Activated CD4-positive, alpha-beta memory T cell treated with anti-CD3 and anti-CD28 coated beads, Interleukin-2, amount 10 ng/mL, durations not matched to agents 7 days and 5 days (primary cell): Measurements from ENCODE around the gene QARS1. TPM values are rescaled to one million over a fixed set of nuclear protein-coding genes. Genes with fewer than 3 reads are reported as not detected.
A peak's percentile ranks its signal among the peaks of the same experiment; 100 is the strongest.

Experiments
- CTCF ChIA-PET: fragments of 350-600 bp; sonication (Branson Sonifier 250); formaldehyde crosslinking; loops from one replicate; lab custom pipeline; 2021; ENCODE audit warnings: antibody characterized with exemption, inconsistent platforms; lab: Charles Lee
- POLR2A ChIA-PET: fragments of 350-600 bp; sonication (Branson Sonifier 250); formaldehyde crosslinking; loops from one replicate; lab custom pipeline; 2021; ENCODE audit warnings: antibody characterized with exemption; lab: Charles Lee
- DNase-seq: peaks from one replicate; pipeline ENCODE4 v3.0.0-alpha.2; 2020
- H3K27ac Mint-ChIP-seq: one replicate; pipeline ENCODE4 v1.8.0; 2021; ENCODE audit warnings: mild to moderate bottlenecking, mixed read lengths
- H3K27me3 Mint-ChIP-seq: one replicate; pipeline ENCODE4 v1.8.0; 2021; ENCODE audit warnings: mixed read lengths
- H3K36me3 Mint-ChIP-seq: one replicate; pipeline ENCODE4 v1.8.0; 2021; ENCODE audit warnings: low read depth, mixed read lengths
- H3K4me1 Mint-ChIP-seq: one replicate; pipeline ENCODE4 v1.8.0; 2021; ENCODE audit warnings: mixed read lengths
- H3K4me3 Mint-ChIP-seq: one replicate; pipeline ENCODE4 v1.8.0; 2021; ENCODE audit warnings: mild to moderate bottlenecking, mixed read lengths
- H3K9me3 Mint-ChIP-seq: one replicate; pipeline ENCODE4 v1.8.0; 2021; ENCODE audit warnings: mixed read lengths
- total RNA-seq, 2 experiments: library from RNA; stranded (reverse); gene quantifications; one replicate each; pipeline ENCODE4 v1.2.3, GENCODE V29; 2021

Gene QARS1
- 100 to 1,000 TPM; 194 to 212 TPM for total RNA-seq

- H3K36me3 Mint-ChIP-seq = peaks cover 40% of the 10 kb centered on the region
- DNase-seq = peak; percentile 92
- no peaks in the 10 kb centered on the region for H3K9me3 Mint-ChIP-seq
- H3K4me3 Mint-ChIP-seq = peak within 1 kb of the TSS; percentile 95
- peak within 1 kb of the TSS; percentile 90 for H3K27ac Mint-ChIP-seq
- POLR2A ChIA-PET = interaction anchor here (0.6 to 9.9 kb wide), 8 partner anchors 11 to 235 kb away, joined by 3 to 133 read pairs (median 4); partner anchors contain the start of genes IMPDH2, NDUFAF3, QRICH1 and USP19
- H3K27me3 Mint-ChIP-seq = no peaks in the 10 kb centered on the region
- H3K4me1 Mint-ChIP-seq = peaks cover 29% of the 10 kb centered on the region
- CTCF ChIA-PET = interaction anchor here (0.5 to 4.0 kb wide), 4 partner anchors 10 to 875 kb away, joined by 3 to 33 read pairs (median 4); partner anchors contain the start of genes QRICH1 and USP4
Measured at GRCh38 chr3:49104427-49105291, at the start of gene QARS1. TSS of gene QARS1 (minus strand) at chr3:49104757. CDS start at chr3:49104733, 24 bp downstream.

- no peaks in the 10 kb centered on the region for H3K9me3 Mint-ChIP-seq
- no peak for DNase-seq
- no peaks in the 10 kb centered on the region for H3K27me3 Mint-ChIP-seq
- peaks cover 2% of the 10 kb centered on the region for H3K4me1 Mint-ChIP-seq
- ChIA-PET POLR2A (interaction anchor here (0.6 to 1.3 kb wide), 2 partner anchors 11 to 52 kb away, joined by 3 to 6 read pairs; no protein-coding TSS in a partner anchor), CTCF (interaction anchor here (1.0 kb wide), 1 partner anchor 166 kb away, joined by 3 read pairs; no protein-coding TSS in a partner anchor)
- no peaks in the 10 kb centered on the region for H3K36me3 Mint-ChIP-seq
- H3K27ac Mint-ChIP-seq = no peak overlapping the region
- H3K4me3 Mint-ChIP-seq = no peak overlapping the region
Measured at GRCh38 chr3:49153349-49153912, 48.9 kb upstream of the QARS1 start.

GRCh38 chr3:49151610-49152009 is 47.1 kb upstream of the QARS1 start:
- H3K36me3 Mint-ChIP-seq = no peaks in the 10 kb centered on the region
- H3K27ac Mint-ChIP-seq = no peak overlapping the region
- H3K27me3 Mint-ChIP-seq = no peaks in the 10 kb centered on the region
- no peaks in the 10 kb centered on the region for H3K9me3 Mint-ChIP-seq
- DNase-seq = no peak
- ChIA-PET CTCF (no interaction called here), POLR2A (interaction anchor here (0.7 kb wide), 1 partner anchor 508 kb away, joined by 3 read pairs; no protein-coding TSS in a partner anchor)
- H3K4me1 Mint-ChIP-seq = no peaks in the 10 kb centered on the region
- H3K4me3 Mint-ChIP-seq = no peak overlapping the region

- no peaks in the 10 kb centered on the region for H3K36me3 Mint-ChIP-seq
- H3K4me3 Mint-ChIP-seq = no peak overlapping the region
- no peaks in the 10 kb centered on the region for H3K27me3 Mint-ChIP-seq
- H3K4me1 Mint-ChIP-seq = no peaks in the 10 kb centered on the region
- ChIA-PET CTCF (no interaction called here), POLR2A (interaction anchor here (0.6 kb wide), 1 partner anchor 97 kb away, joined by 3 read pairs; no protein-coding TSS in a partner anchor)
- DNase-seq = no peak
- no peak overlapping the region for H3K27ac Mint-ChIP-seq
- no peaks in the 10 kb centered on the region for H3K9me3 Mint-ChIP-seq
Measured at GRCh38 chr3:49148159-49148558, 43.6 kb upstream of the QARS1 start.

- H3K27ac Mint-ChIP-seq = no peak overlapping the region
- CTCF ChIA-PET = no interaction called here
- H3K9me3 Mint-ChIP-seq = no peaks in the 10 kb centered on the region
- peaks cover 10% of the 10 kb centered on the region for H3K4me1 Mint-ChIP-seq
- no peak overlapping the region for H3K4me3 Mint-ChIP-seq
- POLR2A ChIA-PET = no interaction called here
- DNase-seq = no peak
- peaks cover 8% of the 10 kb centered on the region for H3K27me3 Mint-ChIP-seq
- H3K36me3 Mint-ChIP-seq = no peaks in the 10 kb centered on the region
Measured at GRCh38 chr3:49140080-49140479, 35.5 kb upstream of the QARS1 start.

- Mint-ChIP-seq H3K27ac (no peak overlapping the region), H3K36me3 (no peaks in the 10 kb centered on the region), H3K27me3 (peaks cover 8% of the 10 kb centered on the region), H3K4me3 (no peak overlapping the region), H3K4me1 (no peaks in the 10 kb centered on the region), H3K9me3 (no peaks in the 10 kb centered on the region)
- ChIA-PET POLR2A (interaction anchor here (0.8 kb wide), 1 partner anchor 15 kb away, joined by 3 read pairs; the partner anchor contains the start of gene USP19), CTCF (no interaction called here)
- DNase-seq = no peak
Measured at GRCh38 chr3:49135499-49135898, 30.9 kb upstream of the QARS1 start.

- no peak for DNase-seq
- POLR2A ChIA-PET = interaction anchor here (0.8 kb wide), 1 partner anchor 14 kb away, joined by 3 read pairs; the partner anchor contains the start of gene USP19
- H3K4me3 Mint-ChIP-seq = no peak overlapping the region
- CTCF ChIA-PET = interaction anchor here (0.6 to 1.3 kb wide), 2 partner anchors 14 to 315 kb away, joined by 3 read pairs; partner anchors contain the start of gene USP19
- no peaks in the 10 kb centered on the region for H3K4me1 Mint-ChIP-seq
- H3K27me3 Mint-ChIP-seq = peaks cover 8% of the 10 kb centered on the region
- no peak overlapping the region for H3K27ac Mint-ChIP-seq
- no peaks in the 10 kb centered on the region for H3K36me3 Mint-ChIP-seq
- no peaks in the 10 kb centered on the region for H3K9me3 Mint-ChIP-seq
Measured at GRCh38 chr3:49134471-49135265, 30.1 kb upstream of the QARS1 start.

- ChIA-PET CTCF (interaction anchor here (0.6 to 1.3 kb wide), 2 partner anchors 13 to 279 kb away, joined by 3 read pairs; partner anchors contain the start of gene USP19), POLR2A (interaction anchor here (2.5 kb wide), 1 partner anchor 40 kb away, joined by 10 read pairs; the partner anchor contains the start of gene QRICH1)
- Mint-ChIP-seq H3K4me1 (no peaks in the 10 kb centered on the region), H3K36me3 (no peaks in the 10 kb centered on the region), H3K9me3 (no peaks in the 10 kb centered on the region), H3K4me3 (no peak overlapping the region), H3K27me3 (peaks cover 8% of the 10 kb centered on the region), H3K27ac (no peak overlapping the region)
- no peak for DNase-seq
Measured at GRCh38 chr3:49133226-49133951, 28.8 kb upstream of the QARS1 start.

- CTCF ChIA-PET = no interaction called here
- H3K27ac Mint-ChIP-seq = no peak within 1 kb of the TSS
Measured at GRCh38 chr3:49132437-49133225, 28.1 kb upstream of the QARS1 start, which contains the start of gene LAMB2. TSS of gene LAMB2 (minus strand) at chr3:49133050. CDS start at chr3:49132867, 183 bp downstream.

GRCh38 chr3:49132073-49132436 is 27.5 kb upstream of the QARS1 start:
- Mint-ChIP-seq H3K4me3 (no peak overlapping the region), H3K36me3 (no peaks in the 10 kb centered on the region), H3K27me3 (peaks cover 5% of the 10 kb centered on the region), H3K9me3 (no peaks in the 10 kb centered on the region), H3K27ac (no peak overlapping the region), H3K4me1 (no peaks in the 10 kb centered on the region)
- ChIA-PET CTCF (no interaction called here), POLR2A (interaction anchor here (2.0 to 2.5 kb wide), 2 partner anchors 11 to 39 kb away, joined by 6 to 10 read pairs; partner anchors contain the start of genes QRICH1 and USP19)
- no peak for DNase-seq

More at GRCh38 chr3:49132437-49133225, 28.1 kb upstream of the QARS1 start, which contains the start of gene LAMB2:
- POLR2A ChIA-PET = interaction anchor here (2.0 to 2.5 kb wide), 2 partner anchors 12 to 39 kb away, joined by 6 to 10 read pairs; partner anchors contain the start of genes QRICH1 and USP19
- no peak for DNase-seq
- no peaks in the 10 kb centered on the region for H3K9me3 Mint-ChIP-seq
- peaks cover 8% of the 10 kb centered on the region for H3K27me3 Mint-ChIP-seq
- no peaks in the 10 kb centered on the region for H3K4me1 Mint-ChIP-seq
- no peaks in the 10 kb centered on the region for H3K36me3 Mint-ChIP-seq
- H3K4me3 Mint-ChIP-seq = no peak within 1 kb of the TSS

- Mint-ChIP-seq H3K4me3 (no peak overlapping the region), H3K9me3 (no peaks in the 10 kb centered on the region), H3K27me3 (peaks cover 5% of the 10 kb centered on the region), H3K27ac (no peak overlapping the region), H3K36me3 (no peaks in the 10 kb centered on the region), H3K4me1 (no peaks in the 10 kb centered on the region)
- DNase-seq = no peak
- CTCF ChIA-PET = no interaction called here
- POLR2A ChIA-PET = interaction anchor here (2.0 to 2.5 kb wide), 2 partner anchors 11 to 38 kb away, joined by 6 to 10 read pairs; partner anchors contain the start of genes QRICH1 and USP19
Measured at GRCh38 chr3:49131576-49131975, 27.0 kb upstream of the QARS1 start.
